ENCODE measurements around the gene MAD1L1.

Gene MAD1L1

DNA sequence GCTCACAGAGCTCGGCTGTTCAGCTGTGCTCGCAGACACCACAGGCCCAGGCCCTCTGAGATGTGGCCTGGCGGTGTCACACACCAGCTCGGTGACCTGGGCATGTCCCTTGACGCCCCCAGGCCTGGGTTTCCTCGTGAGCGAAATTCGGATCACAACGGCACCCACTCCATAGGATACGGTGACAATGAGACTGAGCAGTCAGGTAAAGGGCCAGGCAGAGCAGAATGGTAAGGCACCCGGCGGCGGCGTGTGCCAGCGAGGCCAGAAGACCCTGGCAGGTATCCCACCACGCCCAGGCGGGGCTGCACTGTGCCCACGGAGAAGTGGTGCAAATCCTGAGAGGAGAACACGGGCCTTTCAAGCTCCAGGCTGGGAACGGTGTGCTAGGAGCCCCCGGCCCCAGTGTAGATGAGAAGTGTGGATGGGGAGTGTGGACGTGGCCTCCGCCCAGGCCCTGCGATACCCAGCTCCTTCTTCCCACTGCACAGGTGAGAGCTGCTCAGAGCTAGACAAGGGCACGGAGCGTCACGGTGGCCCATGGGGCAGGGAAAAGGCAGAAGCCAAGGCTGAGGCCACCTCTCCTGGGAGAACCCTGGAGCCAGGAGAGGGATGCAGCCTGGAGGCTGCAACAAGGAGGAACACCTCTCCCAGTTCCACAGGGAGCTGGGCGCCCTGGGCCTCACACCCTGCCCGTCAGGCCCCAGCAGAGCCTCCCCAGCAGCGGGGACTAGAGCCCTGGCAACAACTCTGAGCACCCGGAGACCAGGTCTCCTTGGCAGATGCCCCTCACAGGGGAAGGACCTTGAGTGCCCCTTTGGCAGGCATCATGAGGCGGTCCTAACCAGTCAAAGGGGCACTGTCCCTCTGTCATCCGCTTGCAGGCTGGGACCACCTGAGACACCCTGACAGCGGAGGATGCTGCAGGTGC is 219.1 kb downstream of the MAD1L1 start:
- no peak for DNase-seq (ENCODE audit: low read depth)

GRCh38 chr7:2012981-2013380 is 219.8 kb downstream of the MAD1L1 start:
- no peak for DNase-seq (ENCODE audit: low read depth)

DNA sequence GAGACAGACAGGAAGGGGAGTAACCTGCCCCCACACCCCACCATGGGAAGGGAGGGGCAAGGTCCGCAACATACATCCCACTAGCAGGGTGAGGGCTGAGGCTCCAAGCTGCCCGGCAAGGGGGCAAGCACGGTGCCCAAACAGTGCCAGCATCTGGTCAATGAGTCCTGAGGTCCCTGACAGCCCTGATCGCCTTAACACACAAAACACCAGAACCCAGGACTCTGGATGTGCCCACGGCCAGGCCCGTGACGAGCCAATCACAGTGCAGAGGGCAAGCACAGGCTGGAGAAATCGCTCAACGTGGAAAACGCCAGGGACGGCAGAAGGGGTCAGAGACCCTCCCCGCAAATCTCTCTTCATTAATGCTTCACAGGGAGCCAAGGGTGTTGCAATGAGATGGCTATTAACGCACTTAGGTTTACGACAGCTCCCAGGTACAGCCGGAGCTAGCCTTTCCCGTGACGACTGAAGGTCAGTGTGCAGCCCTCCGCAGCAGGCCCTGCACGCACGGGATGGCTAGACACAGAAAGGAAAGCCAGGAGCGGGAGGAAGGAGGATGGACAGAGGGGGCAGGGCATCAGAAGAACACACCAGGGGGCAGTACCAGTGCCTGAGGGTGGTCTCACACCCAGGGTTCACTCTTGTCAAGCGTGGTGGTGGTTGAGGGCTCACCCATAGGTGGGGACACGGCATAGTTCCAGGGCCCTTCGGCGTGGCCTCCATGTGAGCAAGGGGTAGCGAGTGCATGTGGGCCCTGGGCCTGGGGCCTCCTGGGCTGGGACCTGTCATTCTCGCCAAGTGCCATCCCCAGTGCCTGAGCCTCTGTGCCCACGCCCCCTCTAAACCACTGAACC is 220.5 kb downstream of the MAD1L1 start:
- no peak for DNase-seq (ENCODE audit: low read depth)

- no peak for DNase-seq (ENCODE audit: low read depth)
These were observed 221.3 kb downstream of the MAD1L1 start for GRCh38 chr7:2011266-2012043.

DNA sequence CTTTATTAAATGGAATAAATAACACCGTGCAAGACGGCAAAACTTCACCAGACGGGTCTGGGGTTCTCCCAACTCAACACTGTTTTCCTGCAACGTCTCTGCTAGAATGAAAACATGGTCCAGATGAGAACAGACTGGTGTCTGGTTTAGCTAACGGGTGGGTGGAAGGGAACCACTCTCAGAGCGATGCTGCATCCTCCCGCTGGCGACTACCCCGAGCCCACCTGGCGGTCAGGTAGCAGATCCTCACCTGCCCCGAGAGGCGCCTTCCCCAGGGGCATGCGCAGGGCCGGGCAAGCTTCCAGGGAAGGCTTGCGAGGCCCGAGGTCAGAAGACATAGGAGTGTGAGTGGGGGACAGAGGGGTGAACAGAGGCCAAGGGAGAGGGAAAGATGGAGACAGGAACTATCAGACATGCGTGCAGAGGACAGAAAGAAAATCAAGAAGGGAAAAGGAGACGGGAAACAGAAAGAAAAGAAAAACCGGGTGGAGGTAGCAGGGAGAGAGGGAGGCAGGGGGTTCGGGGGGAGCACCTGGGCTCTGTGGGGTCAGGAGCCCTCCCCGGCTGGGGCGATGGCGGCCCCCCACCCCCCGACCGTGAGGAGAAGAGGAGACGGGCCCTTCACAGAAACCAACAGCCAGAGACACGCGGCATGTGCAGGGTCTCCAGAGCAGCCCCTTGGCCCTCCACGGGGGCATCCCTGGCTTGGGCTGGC is 222.0 kb downstream of the MAD1L1 start:
- DNase-seq (ENCODE audit: low read depth): no peak

- DNase-seq (ENCODE audit: low read depth): no peak
These were observed 222.6 kb downstream of the MAD1L1 start for GRCh38 chr7:2010101-2010500.

- DNase-seq (ENCODE audit: low read depth): no peak
These were observed 223.2 kb downstream of the MAD1L1 start for GRCh38 chr7:2009541-2010001.

- no peak for DNase-seq (ENCODE audit: low read depth)
These were observed 223.7 kb downstream of the MAD1L1 start for GRCh38 chr7:2008936-2009540.

DNA sequence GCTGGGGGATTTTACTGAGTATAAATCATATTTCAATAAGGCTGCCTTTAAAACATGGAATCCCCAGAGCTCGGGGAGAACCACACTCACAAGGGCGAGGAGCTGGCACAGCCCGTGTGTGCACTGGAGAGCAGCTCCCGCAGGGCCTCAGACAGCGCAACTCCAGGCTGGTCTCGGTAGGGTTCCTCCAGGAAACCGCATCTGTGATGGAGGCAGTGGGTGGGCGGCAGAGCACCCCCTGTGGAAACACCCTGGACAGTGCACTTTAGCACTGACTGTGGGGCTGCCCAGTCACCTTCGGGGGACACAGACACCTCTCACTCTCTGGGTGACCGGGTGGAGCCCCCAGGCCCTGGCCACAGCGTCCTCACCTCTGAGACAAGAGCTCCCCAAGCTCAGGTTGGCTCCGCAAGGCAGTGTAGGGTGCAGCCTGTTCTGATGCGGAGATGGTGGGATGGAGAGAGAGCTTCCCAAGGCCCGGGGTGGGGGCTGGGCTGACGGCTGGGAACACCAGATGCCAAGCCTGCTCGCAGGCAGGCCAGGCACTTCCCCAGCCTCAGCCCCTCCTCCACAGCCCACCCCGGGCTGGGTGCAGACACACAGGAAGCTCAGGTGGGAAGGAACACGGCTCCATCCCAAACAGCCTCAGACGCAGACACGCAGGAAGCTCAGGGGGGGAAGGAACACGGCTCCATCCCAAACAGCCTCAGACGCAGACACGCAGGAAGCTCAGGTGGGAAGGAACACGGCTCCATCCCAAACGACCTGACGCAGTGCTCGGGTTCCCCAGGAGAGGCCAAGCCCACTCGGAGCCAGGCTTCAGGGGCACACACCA is 224.4 kb downstream of the MAD1L1 start:
- DNase-seq (ENCODE audit: low read depth): no peak

DNA sequence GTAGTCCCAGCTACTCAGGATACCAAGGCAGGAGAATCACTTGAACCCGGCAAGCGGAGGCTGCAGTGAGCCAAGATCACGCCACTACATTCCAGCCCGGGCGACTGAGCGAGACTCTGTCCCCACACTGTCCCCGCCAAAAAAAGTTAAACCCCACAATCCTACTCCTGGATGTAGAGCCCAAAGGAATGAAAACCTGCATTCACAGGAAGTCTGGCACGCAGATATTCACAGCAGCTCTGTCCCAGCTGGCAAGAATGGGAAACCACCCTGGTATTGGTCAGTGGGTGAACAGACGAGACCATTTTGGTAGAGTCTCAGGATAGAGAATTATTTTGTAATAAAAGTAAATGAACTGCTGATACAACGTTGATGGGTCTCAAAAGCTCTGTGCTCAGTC is 225.2 kb downstream of the MAD1L1 start:
- DNase-seq (ENCODE audit: low read depth): no peak

GRCh38 chr7:2006921-2007381 is 225.8 kb downstream of the MAD1L1 start:
- no peak for DNase-seq (ENCODE audit: low read depth)

GRCh38 chr7:2006231-2006771 is 226.4 kb downstream of the MAD1L1 start:
- DNase-seq (ENCODE audit: low read depth): no peak

- DNase-seq (ENCODE audit: low read depth): no peak
These were observed 227.0 kb downstream of the MAD1L1 start for GRCh38 chr7:2005786-2006185.

DNA sequence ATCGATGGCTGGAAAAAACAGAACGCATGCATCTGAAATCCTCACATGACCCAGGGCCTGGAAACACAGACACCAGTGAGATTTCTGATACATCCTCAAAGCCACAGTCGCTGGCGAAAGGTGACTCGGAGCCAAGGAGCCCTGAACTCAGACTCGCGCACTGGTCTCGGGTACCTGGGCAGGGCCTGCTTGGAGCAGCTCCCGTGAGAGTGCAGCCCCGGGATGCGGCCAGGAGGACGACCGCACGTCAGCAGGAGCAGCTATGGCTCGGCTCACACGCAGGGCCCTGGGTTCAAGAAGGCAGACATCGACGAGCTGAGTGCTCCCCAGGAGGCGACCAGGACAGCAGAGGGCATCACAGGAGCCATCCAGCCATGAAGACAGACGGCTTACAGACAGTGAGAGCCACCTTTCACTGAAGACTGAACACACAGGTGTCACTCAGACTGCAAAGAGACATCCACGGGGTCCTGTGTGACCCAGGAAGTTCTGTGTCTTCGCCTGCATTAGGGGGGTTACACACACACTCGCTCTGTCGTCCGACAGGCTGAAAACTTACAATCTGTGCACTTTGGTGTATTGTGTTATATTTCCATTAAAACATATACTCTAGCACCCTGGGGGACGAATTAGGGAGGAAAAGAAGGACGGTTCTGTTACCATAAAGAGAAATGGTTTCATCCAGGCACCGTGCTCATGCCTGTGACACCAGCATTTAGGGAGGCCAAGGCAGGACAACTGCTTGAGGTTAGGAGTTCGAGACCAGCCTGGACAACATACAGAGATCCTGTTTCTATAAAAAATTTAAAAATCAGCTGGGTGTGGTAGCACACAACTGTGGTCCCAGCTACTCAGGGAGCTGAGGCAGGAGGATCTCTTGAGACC is 227.7 kb downstream of the MAD1L1 start:
- DNase-seq (ENCODE audit: low read depth): no peak

DNA sequence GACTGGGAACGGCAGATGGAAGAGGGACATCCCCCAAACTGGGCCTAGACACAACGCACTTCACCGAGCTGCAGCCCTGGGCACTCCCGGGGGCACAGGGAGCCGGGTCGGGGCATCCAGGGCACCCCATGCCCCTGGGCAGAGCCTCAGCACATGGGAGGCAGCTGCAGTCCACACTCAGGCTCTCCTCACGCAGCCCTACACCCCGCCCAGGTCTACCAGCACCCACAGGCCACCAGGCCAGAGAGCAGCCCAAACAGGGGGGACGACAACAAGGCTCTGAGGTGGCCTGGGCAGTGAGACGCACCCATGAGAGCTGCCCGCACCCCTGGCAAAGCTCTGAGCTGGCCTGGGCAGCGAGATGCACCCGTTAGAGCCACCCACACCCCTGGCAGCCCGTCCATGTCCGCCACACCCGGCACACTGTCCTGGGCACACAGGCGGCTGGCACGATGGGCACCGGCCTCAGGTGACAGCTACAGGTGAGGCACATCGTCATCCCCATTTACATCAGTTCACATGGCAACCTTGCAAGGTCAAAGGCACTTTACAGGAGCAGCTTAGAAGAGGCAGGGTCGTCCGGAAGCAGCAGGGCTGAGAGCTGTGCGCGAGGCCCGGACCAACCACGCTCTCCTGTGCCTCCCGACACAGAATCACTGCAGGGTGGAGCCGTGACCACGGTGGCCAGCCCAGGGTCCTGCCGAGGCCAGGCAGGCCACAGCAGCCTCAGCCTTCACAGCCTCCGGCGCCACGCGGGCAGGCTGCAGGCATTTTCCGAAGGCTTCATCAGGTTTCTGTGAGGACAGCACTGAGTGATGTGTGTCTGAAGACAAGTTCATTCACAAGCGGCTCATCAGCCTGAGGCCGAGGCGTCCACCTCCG is 228.6 kb downstream of the MAD1L1 start:
- no peak for DNase-seq (ENCODE audit: low read depth)

DNA sequence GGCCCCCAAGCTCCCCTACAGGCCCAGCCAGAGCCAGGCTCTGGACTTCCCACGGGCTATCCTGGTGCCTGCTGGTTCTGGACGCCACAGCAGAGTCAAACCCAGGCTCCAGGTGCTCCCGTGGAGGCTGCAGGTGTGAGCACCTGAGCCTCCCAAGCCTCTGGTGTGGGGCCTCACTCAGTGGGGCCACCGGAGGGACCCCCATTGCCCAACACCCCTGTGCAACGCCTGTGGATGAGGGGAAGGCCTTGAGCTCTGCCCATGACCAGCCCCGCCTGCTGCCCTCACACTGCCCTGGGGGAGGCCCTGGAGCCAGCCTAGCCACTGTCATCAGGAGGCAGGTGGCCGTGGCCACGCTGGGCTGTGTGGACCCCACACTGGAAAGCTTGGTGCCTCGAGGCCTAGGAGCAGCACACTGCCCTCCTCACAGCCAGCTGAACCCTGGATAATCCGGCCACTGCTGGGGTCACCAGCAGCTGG is 229.3 kb downstream of the MAD1L1 start:
- no peak for DNase-seq (ENCODE audit: low read depth)

Data from stimulated activated CD8-positive, alpha-beta memory T cell treated with anti-CD3 and anti-CD28 coated beads, Interleukin-12 subunit alpha, Interleukin-12 subunit beta, amount 100 ng/mL, for 1 hour (primary cell).